Measurements from ENCODE around the gene SAA2.
"Not testable (repeated sequence)": the region's sequence is repeated elsewhere in the genome, so short reads cannot be mapped to it uniquely, and the experiment has no call there.

SAA2 gene

DNA sequence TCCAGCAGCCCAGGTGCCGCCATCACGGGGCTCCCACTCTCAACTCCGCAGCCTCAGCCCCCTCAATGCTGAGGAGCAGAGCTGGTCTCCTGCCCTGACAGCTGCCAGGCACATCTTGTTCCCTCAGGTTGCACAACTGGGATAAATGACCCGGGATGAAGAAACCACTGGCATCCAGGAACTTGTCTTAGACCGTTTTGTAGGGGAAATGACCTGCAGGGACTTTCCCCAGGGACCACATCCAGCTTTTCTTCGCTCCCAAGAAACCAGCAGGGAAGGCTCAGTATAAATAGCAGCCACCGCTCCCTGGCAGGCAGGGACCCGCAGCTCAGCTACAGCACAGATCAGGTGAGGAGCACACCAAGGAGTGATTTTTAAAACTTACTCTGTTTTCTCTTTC, 17.5 kb upstream of the SAA2 start, which contains the start of gene SAA1:
TSS of gene SAA1 (plus strand) at position 316 of the 400 bp plus-strand sequence. CDS start 624 bp downstream, outside the sequence.
- no peaks in the 10 kb centered on the region for H3K27me3 ChIP-seq (ENCODE audit: control insufficient read depth, insufficient read depth, low read length)
- H3K9ac ChIP-seq (ENCODE audit: low read length) = no peak within 1 kb of the TSS
- H3K36me3 ChIP-seq (ENCODE audit: control insufficient read depth, insufficient read depth, low read length) = no peaks in the 10 kb centered on the region
- H3K9me3 ChIP-seq (ENCODE audit: control insufficient read depth, low read length) = no peaks in the 10 kb centered on the region
- H3K4me3 ChIP-seq (ENCODE audit: low read length) = no peak within 1 kb of the TSS
- no peaks in the 10 kb centered on the region for H3K4me1 ChIP-seq (ENCODE audit: control insufficient read depth, insufficient read depth, low read length)

DNA sequence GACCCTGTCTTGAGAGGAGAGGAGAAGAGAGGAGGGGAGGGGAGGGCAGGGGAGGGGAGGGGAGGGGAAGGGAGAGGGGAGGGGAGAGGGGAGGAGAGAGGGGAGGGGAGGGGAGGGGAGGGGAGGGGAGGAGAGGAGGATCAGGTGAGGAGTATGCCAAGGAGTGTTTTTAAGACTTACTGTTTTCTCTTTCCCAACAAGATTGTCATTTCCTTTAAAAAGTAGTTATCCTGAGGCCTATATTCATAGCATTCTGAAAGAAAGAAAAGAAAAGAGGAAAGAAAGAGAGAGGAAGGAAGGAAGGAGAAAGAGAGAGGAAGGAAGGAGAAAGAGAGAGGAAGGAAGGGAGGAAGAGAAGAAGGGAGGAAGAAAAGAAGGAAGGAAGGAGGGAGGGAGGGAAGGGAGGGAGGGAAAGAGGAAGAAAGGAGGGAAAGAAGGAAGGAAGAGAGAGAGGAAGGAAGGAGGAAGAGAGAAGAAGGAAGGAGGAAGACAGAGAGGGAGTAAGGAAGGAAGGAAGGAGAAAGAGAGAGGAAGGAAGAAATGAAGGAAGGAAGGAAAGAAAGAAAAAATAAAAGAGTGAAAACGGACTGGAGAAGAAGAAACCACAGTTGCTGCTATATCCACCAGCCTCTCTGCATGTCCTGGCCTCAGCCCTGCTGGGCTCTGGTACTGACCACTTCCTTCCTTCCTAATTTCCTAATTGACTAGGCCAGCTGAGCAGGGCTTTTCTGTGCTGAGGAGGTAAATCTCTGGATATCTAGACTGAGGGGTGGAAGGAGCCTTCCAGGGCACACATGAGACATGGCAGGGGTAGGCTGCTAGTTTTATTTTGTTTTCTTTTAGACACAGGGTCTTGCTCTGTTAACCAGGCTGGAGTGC, 16.4 kb upstream of the SAA2 start:
- Histone ChIP-seq H3K27me3 (ENCODE audit: control insufficient read depth, insufficient read depth, low read length) (no peaks in the 10 kb centered on the region), H3K4me1 (ENCODE audit: control insufficient read depth, insufficient read depth, low read length) (no peaks in the 10 kb centered on the region), H3K4me3 (ENCODE audit: low read length) (no peak overlapping the region), H3K9ac (ENCODE audit: low read length) (no peak overlapping the region), H3K36me3 (ENCODE audit: control insufficient read depth, insufficient read depth, low read length) (no peaks in the 10 kb centered on the region), H3K9me3 (ENCODE audit: control insufficient read depth, low read length) (no peaks in the 10 kb centered on the region)

DNA sequence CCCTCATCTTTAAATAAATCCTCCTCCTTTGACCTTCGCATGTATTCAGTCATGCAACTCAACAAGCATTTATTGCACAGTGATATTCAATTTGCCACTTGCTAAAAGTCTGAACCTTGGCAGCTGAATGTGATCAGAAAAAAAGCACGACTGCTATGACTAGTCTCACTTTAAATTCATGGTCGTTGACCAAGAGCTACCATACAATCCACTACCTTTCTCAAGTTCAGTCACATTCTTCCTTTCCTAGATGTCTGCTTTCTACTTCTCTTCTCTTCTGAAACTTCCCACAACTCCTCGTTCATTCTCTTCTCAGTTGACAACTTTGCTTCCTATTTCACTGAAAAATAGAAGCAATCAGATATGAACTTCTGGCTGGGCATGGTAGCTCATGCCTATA, 15.6 kb upstream of the SAA2 start:
- H3K27me3 ChIP-seq (ENCODE audit: control insufficient read depth, insufficient read depth, low read length) = no peaks in the 10 kb centered on the region
- H3K4me3 ChIP-seq (ENCODE audit: low read length) = no peak overlapping the region
- no peaks in the 10 kb centered on the region for H3K36me3 ChIP-seq (ENCODE audit: control insufficient read depth, insufficient read depth, low read length)
- no peak overlapping the region for H3K9ac ChIP-seq (ENCODE audit: low read length)
- H3K9me3 ChIP-seq (ENCODE audit: control insufficient read depth, low read length) = no peaks in the 10 kb centered on the region
- H3K4me1 ChIP-seq (ENCODE audit: control insufficient read depth, insufficient read depth, low read length) = no peaks in the 10 kb centered on the region

DNA sequence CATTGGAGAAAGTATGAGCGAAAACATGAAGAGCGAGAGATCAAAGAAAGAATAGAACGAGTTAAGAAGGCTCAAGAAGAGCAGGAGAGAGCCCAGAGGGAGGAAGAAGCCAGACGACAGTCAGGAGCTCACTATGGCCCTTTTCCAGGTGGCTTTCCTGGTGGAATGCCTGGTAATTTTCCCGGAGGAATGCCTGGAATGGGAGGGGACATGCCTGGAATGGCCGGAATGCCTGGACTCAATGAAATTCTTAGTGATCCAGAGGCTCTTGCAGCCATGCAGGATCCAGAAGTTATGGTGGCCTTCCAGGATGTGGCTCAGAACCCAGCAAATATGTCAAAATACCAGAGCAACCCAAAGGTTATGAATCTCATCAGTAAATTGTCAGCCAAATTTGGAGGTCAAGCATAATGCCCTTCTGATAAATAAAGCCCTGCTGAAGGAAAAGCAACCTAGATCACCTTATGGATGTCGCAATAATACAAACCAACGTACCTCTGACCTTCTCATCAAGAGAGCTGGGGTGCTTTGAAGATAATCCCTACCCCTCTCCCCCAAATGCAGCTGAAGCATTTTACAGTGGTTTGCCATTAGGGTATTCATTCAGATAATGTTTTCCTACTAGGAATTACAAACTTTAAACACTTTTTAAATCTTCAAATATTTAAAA, 14.3 kb upstream of the SAA2 start:
- H3K27me3 ChIP-seq (ENCODE audit: control insufficient read depth, insufficient read depth, low read length); H3K4me1 ChIP-seq (ENCODE audit: control insufficient read depth, insufficient read depth, low read length); H3K9ac ChIP-seq (ENCODE audit: low read length); H3K4me3 ChIP-seq (ENCODE audit: low read length); H3K9me3 ChIP-seq (ENCODE audit: control insufficient read depth, low read length); H3K36me3 ChIP-seq (ENCODE audit: control insufficient read depth, insufficient read depth, low read length): not testable (repeated sequence)

DNA sequence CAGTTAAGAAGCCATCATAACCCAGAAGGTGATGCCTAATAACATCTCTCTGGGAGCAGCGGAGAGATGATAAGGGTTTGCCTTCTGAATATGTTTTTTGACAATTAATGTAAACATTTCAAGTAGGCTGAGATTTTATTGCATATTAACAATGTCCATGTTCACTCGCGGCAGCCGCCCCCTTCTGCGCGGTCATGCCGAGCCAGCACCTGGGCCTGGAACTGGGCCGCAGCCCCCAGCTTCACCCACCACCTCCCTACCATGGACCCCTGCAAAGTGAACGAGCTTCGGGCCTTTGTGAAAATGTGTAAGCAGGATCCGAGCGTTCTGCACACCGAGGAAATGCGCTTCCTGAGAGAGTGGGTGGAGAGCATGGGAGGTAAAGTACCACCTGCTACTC, 13.3 kb upstream of the SAA2 start:
- Histone ChIP-seq H3K27me3 (ENCODE audit: control insufficient read depth, insufficient read depth, low read length) (no peaks in the 10 kb centered on the region), H3K9me3 (ENCODE audit: control insufficient read depth, low read length) (no peaks in the 10 kb centered on the region), H3K4me1 (ENCODE audit: control insufficient read depth, insufficient read depth, low read length) (no peaks in the 10 kb centered on the region), H3K36me3 (ENCODE audit: control insufficient read depth, insufficient read depth, low read length) (no peaks in the 10 kb centered on the region), H3K9ac (ENCODE audit: low read length) (no peak overlapping the region), H3K4me3 (ENCODE audit: low read length) (no peak overlapping the region)

DNA sequence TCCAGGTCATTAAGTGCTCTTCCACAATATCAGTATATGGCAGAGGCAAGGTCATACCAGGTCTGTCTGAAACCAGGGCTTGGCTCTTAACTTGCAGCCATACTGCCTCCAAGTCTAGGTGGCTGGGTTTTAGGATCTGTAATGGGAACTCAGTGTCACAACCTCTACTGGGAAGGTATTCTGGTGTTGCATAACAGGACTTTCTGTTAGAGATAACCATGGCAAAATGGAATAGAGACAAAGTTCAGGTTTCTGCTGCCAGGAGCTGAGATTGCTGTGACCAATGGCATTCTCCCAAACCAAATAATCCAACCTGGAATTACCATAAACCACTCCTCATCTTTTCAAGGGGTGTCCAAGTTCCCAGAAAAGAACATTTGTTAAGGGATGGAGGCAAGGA, 10.8 kb upstream of the SAA2 start:
- no peaks in the 10 kb centered on the region for H3K27me3 ChIP-seq (ENCODE audit: control insufficient read depth, insufficient read depth, low read length)
- H3K4me1 ChIP-seq (ENCODE audit: control insufficient read depth, insufficient read depth, low read length) = no peaks in the 10 kb centered on the region
- no peaks in the 10 kb centered on the region for H3K9me3 ChIP-seq (ENCODE audit: control insufficient read depth, low read length)
- no peak overlapping the region for H3K9ac ChIP-seq (ENCODE audit: low read length)
- no peak overlapping the region for H3K4me3 ChIP-seq (ENCODE audit: low read length)
- H3K36me3 ChIP-seq (ENCODE audit: control insufficient read depth, insufficient read depth, low read length) = no peaks in the 10 kb centered on the region

DNA sequence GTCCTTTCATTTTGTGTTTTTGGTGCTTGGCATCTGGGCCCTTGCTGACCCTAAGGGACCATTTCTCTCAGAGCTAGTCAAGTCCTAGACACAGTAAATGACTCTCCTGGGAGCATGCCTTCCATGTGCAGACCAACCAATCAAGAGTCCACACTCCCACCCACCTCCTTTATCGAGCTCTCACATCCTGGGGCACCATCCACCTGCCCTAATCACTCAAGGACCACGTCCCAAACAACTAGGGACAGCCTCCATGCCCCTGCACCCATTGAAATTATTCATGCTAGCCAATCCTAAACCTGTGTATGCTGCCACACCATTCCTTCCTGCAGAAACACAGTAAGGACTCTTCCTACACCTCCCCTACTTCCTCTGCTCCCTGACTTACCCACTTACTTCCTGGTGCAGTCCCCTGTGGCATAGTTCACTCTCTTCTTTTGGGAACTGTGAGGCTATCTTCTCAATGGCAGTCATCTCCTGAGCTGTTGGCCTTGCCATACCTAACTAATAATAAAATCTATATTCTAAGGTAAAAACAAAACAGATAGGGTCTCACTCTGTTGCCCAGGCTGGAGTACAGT, 6.4 kb upstream of the SAA2 start:
- H3K27me3 ChIP-seq (ENCODE audit: control insufficient read depth, insufficient read depth, low read length) = no peaks in the 10 kb centered on the region
- no peak overlapping the region for H3K9ac ChIP-seq (ENCODE audit: low read length)
- no peaks in the 10 kb centered on the region for H3K4me1 ChIP-seq (ENCODE audit: control insufficient read depth, insufficient read depth, low read length)
- H3K4me3 ChIP-seq (ENCODE audit: low read length) = no peak overlapping the region
- no peaks in the 10 kb centered on the region for H3K36me3 ChIP-seq (ENCODE audit: control insufficient read depth, insufficient read depth, low read length)
- H3K9me3 ChIP-seq (ENCODE audit: control insufficient read depth, low read length) = no peaks in the 10 kb centered on the region

DNA sequence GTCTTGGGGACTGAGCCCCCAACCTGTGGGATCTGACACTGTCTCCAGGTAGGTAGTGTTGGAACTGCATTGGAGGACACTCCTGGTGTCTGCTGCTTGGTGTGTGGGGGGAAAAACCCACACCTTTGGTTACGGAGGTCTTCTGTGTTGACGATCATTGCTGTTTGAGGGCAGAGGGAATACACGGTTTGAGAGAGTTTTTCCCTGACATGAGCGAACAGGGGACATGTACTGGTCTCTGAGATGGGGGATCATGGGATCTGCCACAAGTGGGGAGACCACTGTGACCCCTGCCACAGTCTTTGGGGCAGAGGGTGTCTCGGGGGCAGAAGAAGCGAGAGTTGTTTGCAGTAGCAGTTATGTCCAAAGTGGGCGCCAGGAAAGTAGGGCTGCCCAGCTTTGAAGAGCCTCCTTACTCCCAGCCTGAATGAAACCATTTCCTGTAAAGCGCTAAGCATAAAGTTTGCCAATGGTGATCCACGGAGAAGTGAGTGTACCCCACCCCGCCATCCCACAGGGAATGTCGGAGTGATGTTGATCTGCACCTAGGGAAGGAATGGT, 5.4 kb upstream of the SAA2 start:
- Histone ChIP-seq H3K4me3 (ENCODE audit: low read length) (no peak overlapping the region), H3K9ac (ENCODE audit: low read length) (no peak overlapping the region), H3K36me3 (ENCODE audit: control insufficient read depth, insufficient read depth, low read length) (no peaks in the 10 kb centered on the region), H3K27me3 (ENCODE audit: control insufficient read depth, insufficient read depth, low read length) (no peaks in the 10 kb centered on the region), H3K9me3 (ENCODE audit: control insufficient read depth, low read length) (no peaks in the 10 kb centered on the region), H3K4me1 (ENCODE audit: control insufficient read depth, insufficient read depth, low read length) (no peaks in the 10 kb centered on the region)

DNA sequence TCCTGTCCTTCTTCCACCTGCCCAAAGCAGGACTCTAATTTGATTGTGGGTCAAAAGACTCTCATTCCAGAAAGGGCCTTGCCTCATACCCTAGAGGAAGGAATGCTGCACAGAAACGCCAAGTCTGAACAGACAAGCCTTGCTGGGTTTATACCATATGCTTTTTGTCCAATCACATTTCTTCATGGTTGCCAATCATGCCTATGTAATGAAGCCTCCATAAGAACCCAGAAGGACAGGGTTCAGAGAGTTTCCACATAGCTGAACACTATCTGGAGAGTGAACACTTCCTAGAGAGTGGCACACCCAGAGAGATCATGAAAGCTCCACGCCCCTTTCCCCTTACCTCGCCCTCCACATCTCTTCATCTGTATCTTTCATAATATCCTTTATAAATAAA, 4.8 kb upstream of the SAA2 start:
- H3K36me3 ChIP-seq (ENCODE audit: control insufficient read depth, insufficient read depth, low read length) = no peaks in the 10 kb centered on the region
- no peaks in the 10 kb centered on the region for H3K9me3 ChIP-seq (ENCODE audit: control insufficient read depth, low read length)
- no peak overlapping the region for H3K9ac ChIP-seq (ENCODE audit: low read length)
- H3K4me3 ChIP-seq (ENCODE audit: low read length) = no peak overlapping the region
- no peaks in the 10 kb centered on the region for H3K4me1 ChIP-seq (ENCODE audit: control insufficient read depth, insufficient read depth, low read length)
- no peaks in the 10 kb centered on the region for H3K27me3 ChIP-seq (ENCODE audit: control insufficient read depth, insufficient read depth, low read length)

DNA sequence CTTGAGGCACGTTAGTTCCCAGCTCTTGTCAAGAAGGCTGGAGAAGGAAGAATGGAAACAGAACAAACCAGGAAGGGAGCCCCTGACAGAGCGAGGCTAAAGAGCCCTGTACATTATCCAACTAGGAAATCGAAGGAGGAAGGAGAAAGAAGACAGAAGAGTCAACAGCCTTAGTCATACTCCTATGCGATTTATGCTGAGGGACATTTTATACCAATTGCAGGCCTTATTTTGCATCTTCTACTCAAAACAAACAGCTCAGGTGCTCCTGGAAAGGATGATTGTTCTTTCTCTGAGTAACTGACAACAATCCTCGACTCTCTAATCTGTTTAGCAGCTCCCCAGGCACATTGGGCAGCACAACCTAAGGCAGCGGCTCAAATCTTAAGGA, 1.3 kb downstream of the SAA2 start:
- not testable (repeated sequence) for H3K9me3 ChIP-seq (ENCODE audit: control insufficient read depth, low read length); H3K4me3 ChIP-seq (ENCODE audit: low read length); H3K27me3 ChIP-seq (ENCODE audit: control insufficient read depth, insufficient read depth, low read length); H3K9ac ChIP-seq (ENCODE audit: low read length); H3K36me3 ChIP-seq (ENCODE audit: control insufficient read depth, insufficient read depth, low read length); H3K4me1 ChIP-seq (ENCODE audit: control insufficient read depth, insufficient read depth, low read length)

DNA sequence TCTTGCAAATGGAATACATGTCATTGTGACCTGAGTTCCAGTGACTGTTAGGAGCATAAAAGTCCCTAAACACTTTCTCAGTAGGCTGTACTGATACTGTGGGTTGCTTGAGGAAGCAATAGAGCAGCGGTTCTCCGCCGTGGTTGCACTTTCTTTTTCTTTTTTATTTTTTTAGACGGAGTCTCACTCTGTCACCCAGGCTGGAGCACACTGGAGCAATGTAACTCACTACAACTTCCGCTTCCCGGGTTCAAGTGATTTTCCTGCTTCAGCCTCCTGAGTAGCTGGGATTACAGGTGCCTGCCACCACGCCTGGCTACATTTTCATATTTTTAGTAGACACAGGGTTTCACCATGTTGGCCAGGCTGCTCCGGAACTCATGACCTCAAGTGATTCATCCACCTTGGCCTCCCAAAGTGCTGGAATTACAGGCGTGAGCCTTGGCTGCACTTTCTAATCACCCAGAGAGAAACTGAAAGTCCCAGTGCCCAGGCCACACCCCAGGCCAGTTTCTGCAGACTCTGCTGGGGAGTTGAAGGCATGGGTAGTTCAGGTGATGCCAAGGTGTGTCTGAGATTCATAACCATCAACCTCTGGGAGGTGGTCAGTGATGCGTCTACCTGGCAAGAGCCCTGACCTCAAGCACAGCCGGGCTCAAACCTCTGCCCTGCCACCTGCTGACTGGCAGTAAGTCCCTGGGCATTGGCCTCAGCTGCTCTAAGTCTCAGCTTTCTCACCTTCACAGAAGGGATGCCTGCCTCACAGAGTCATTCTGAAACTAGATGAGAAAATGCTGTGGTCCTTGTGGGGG, 1.9 kb downstream of the SAA2 start:
- H3K9ac ChIP-seq (ENCODE audit: low read length); H3K4me1 ChIP-seq (ENCODE audit: control insufficient read depth, insufficient read depth, low read length); H3K9me3 ChIP-seq (ENCODE audit: control insufficient read depth, low read length); H3K4me3 ChIP-seq (ENCODE audit: low read length); H3K36me3 ChIP-seq (ENCODE audit: control insufficient read depth, insufficient read depth, low read length); H3K27me3 ChIP-seq (ENCODE audit: control insufficient read depth, insufficient read depth, low read length): not testable (repeated sequence)
